Psoas muscle (tissue), 8 donors: Measurements from ENCODE around the gene INSM1. TPM values are rescaled to one million over a fixed set of nuclear protein-coding genes. Genes with fewer than 3 reads are reported as not detected.

Experiments used
- ATAC-seq, 4 donors: fragments of 200-7000 bp; cut with Tn5 transposase; one replicate each; pipeline ENCODE4 v1.9.1; 2020; ENCODE audit warnings: moderate library complexity in 3 of 4, mild to moderate bottlenecking in 2 of 4
- DNase-seq, 2 donors: peaks; one replicate each; pipeline ENCODE4 v3.0.0-alpha.2; 2020
- H3K27ac ChIP-seq: fragments of 200-600 bp; one replicate; pipeline ENCODE4 v1.8.0; 2022
- H3K27me3 ChIP-seq, 3 donors: fragments of 200-600 bp in 1 of 3; one replicate each; pipeline versions ENCODE4 v1.6.1 to v1.8.0; 2013 to 2022; ENCODE audit warnings: low read length in 2 of 3, mild to moderate bottlenecking in 2 of 3, moderate library complexity in 1 of 3; ENCODE audit not compliant: insufficient read depth in 3 of 3
- H3K36me3 ChIP-seq, 2 donors: fragments of 200-600 bp in 1 of 2; one replicate each; pipeline versions ENCODE4 v1.6.1 to v1.8.0; 2013 to 2022; ENCODE audit warnings: low read depth in 1 of 2, mild to moderate bottlenecking in 1 of 2, moderate library complexity in 1 of 2; ENCODE audit not compliant: insufficient read depth in 1 of 2
- H3K4me1 ChIP-seq: fragments of 200-600 bp; one replicate; pipeline ENCODE4 v1.8.0; 2022
- H3K4me3 ChIP-seq: fragments of 200-600 bp; one replicate; pipeline ENCODE4 v1.8.0; 2022; ENCODE audit warnings: mild to moderate bottlenecking
- H3K9me3 ChIP-seq: fragments of 200-600 bp; one replicate; pipeline ENCODE4 v1.8.0; 2022
- whole genome bisulfite sequencing, 3 donors: extraction: QIAGEN DNeasy Blood & Tissue Kit; methylation state at CpG; one replicate each; pipeline versions ENCODE4 v1.1.6 to v1.1.7; 2013; 5-methylcytosine and 5-hydroxymethylcytosine counted together
- intact Hi-C, 2 donors: fragments of 100-400 bp; cut with DNase I; formaldehyde crosslinking; loops; one replicate each; pipeline versions ENCODE4 v1.11.0 to v1.14.2; 2022
- polyA plus RNA-seq, 3 donors: library from polyadenylated mRNA; stranded (reverse); fragments of 200-250 nt; gene quantifications; one replicate each; pipeline ENCODE4 v1.2.3, GENCODE V29; 2013
- total RNA-seq, 4 donors: library from RNA; stranded (reverse); fragmentation: NEBNext Ultra II Directional in 2 of 4; extraction: Animal tissue kit (Norgen Biotek cat#: 25700) in 2 of 4; gene quantifications; one replicate each; pipeline versions ENCODE4 v1.2.1 to v1.2.4, GENCODE V29; 2021 to 2023
- TF ChIP-seq, protein P1 (sequence below): fragments of 200-600 bp; IDR thresholded peaks from one replicate; pipeline ENCODE4 v1.8.0; 2022; ENCODE audit warnings: antibody characterized with exemption
- donor health status: healthy with polysubstance abuse.
- donor health status: DM: no; HTN: no; CAD: no; lungs with moderate emphysema.
- donor health status: Bipolar disorder and iron deficiency.
- donor health status: healthy.
- donor health status: DM: yes; HTN: yes; CAD: no.
- donor health status: DM: no; HTN: no; CAD: no.
- donor health status: DM: no; HTN: no; CAD: no.
- donor health status: DM: yes; HTN: yes; CAD: no.

Gene INSM1
- total and polyA plus RNA-seq, 7 donors, result 0.08 TPM; not detected in 6

DNA sequence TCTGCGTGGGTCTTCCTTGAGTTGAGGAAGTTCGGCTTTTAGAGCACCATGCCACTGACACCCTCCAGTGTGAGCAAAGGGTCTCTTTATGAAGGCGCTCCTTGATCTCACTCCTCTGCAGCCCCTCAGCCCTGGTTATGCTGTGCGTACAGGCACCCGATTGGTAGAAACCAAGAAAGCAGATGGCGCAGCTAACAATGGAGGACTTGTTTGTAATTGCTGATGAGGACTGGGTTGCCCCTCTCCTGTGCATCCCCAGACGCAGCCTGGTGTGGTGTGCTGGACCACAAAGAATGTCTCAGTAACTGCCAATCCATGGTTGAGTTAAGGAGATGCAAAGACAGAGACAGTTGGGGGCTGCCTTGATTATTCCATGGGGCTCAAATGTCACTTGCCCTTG is 30.2 kb downstream of the INSM1 start:
- no peaks in the 10 kb centered on the region for H3K27me3 ChIP-seq
- no peaks in the 10 kb centered on the region for H3K9me3 ChIP-seq
- H3K4me1 ChIP-seq, result no peaks in the 10 kb centered on the region
- 97 to 99% (median 98%) methylated on average over 7 of the region's 7 CpGs for WGBS, 3 donors
- DNase-seq (no peak), ATAC-seq (no peak)
- TF ChIP-seq, protein P1, sequence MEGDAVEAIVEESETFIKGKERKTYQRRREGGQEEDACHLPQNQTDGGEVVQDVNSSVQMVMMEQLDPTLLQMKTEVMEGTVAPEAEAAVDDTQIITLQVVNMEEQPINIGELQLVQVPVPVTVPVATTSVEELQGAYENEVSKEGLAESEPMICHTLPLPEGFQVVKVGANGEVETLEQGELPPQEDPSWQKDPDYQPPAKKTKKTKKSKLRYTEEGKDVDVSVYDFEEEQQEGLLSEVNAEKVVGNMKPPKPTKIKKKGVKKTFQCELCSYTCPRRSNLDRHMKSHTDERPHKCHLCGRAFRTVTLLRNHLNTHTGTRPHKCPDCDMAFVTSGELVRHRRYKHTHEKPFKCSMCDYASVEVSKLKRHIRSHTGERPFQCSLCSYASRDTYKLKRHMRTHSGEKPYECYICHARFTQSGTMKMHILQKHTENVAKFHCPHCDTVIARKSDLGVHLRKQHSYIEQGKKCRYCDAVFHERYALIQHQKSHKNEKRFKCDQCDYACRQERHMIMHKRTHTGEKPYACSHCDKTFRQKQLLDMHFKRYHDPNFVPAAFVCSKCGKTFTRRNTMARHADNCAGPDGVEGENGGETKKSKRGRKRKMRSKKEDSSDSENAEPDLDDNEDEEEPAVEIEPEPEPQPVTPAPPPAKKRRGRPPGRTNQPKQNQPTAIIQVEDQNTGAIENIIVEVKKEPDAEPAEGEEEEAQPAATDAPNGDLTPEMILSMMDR, result no peak
- peaks cover 2 to 61% of the 10 kb centered on the region in 2 donors for H3K36me3 ChIP-seq
- intact Hi-C loops, result no loop called here
- no peak overlapping the region for H3K4me3 ChIP-seq
- H3K27ac ChIP-seq, result no peak overlapping the region

DNA sequence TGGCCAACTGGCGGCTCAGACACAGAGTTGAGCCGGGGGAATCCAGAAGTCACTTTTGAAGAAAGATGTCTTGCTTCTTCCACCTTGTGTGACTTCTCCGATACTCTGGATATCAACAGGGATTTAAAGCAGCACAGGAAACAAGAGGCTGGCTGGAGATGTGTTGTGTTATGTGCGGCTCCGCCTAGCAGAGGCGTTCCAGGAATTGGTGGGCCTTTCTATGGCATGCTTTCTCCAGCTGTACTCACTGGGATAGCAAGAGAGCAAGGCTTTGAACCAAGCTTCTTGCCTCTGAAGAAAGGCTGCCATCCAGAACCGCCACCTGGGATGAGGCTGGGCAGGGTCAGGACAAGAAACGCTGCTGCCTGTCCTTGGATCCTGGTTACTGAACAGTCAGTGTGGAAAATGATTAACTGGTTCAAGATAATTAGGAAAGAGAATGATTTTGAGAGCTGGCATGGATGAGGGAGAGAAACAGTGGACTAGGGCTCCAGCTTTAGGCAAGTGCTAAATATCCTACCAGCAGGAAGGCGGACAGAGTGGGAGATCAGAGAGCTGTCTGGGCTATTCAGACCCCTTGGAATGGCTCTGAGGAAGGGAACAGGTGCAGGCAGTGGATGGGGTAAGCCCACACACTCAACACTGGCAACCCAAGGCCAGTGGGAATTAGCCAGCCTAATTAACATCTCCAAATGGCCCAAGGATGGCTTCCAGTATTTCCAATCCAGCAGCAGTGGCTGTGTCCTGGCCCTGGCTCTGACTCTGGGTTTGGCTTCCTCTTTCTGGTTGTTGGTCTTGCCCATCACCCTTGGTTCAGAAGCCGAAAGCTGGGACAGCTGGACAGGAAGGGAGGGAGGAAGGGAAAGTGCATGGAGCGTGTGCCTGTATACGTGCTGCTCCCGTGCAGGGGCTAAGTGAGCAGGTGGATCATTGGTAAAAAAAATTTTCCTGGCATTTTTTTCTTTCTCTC is 31.9 kb downstream of the INSM1 start:
- no peak overlapping the region for H3K27ac ChIP-seq
- ATAC-seq, result no peak
- H3K27me3 ChIP-seq, result no peaks in the 10 kb centered on the region
- no peaks in the 10 kb centered on the region for H3K9me3 ChIP-seq
- WGBS, 3 donors, result 65 to 86% (median 72%) methylated on average over 13 of the region's 13 CpGs
- no peaks in the 10 kb centered on the region for H3K4me1 ChIP-seq
- H3K36me3 ChIP-seq, result peaks cover 0 to 58% of the 10 kb centered on the region in 2 donors
- DNase-seq, result no peak
- intact Hi-C loops, result no loop called here
- TF ChIP-seq, protein P1, result no peak
- no peak overlapping the region for H3K4me3 ChIP-seq

DNA sequence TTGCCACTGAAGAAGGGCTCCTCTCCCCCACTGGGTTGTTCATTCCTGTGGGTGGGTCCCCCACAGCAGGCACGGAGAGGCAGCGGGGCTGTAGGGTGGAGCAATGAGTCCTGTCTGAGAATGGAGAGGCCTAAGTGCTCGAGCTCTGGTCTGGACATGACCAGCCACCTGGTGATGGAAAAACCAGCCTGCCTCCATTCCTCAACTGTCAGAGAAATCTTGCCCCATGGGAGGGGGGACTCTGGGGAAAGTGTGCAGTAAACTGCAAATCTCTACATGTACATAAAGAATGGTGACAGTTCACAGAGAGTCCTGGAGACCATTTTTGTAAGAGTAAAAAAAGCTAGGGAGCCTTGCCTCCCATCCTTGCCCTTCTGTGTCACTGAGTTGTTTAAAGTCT is 34.1 kb downstream of the INSM1 start:
- H3K27ac ChIP-seq, result no peak overlapping the region
- H3K9me3 ChIP-seq, result no peaks in the 10 kb centered on the region
- H3K27me3 ChIP-seq, result no peaks in the 10 kb centered on the region
- no peak for ATAC-seq
- H3K4me1 ChIP-seq, result no peaks in the 10 kb centered on the region
- 93 to 98% (median 94%) methylated on average over 3 of the region's 3 CpGs for WGBS, 3 donors
- H3K36me3 ChIP-seq, result peaks cover 0 to 40% of the 10 kb centered on the region in 2 donors
- no peak for DNase-seq
- no peak overlapping the region for H3K4me3 ChIP-seq
- TF ChIP-seq, protein P1, result no peak
- intact Hi-C loops, result no loop called here

DNA sequence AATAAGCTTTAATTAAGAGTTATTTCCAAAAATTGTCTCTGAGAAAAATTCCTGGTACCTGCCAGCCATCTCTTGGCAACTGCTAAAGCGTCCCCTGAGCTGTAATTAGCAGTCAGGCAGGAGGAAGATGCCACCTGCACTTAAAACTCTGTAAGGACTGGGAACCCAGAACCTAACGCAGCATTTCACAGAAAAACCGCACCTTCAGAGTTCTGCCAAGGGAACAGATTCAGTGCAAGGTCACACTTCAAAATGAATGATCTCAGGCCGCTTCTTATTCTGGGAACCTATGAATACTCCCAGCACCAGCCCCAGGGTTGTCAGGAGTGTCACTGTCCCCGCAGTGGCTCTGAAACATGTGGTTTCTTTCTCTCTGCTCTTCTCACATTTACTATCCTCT is 36.7 kb downstream of the INSM1 start:
- Histone ChIP-seq H3K27me3 (no peaks in the 10 kb centered on the region), H3K27ac (no peak overlapping the region), H3K4me1 (no peaks in the 10 kb centered on the region), H3K9me3 (no peaks in the 10 kb centered on the region), H3K36me3 (peaks cover 0 to 32% of the 10 kb centered on the region in 2 donors), H3K4me3 (no peak overlapping the region)
- WGBS, 3 donors, result 86 to 94% (median 89%) methylated on average over 5 of the region's 5 CpGs
- TF ChIP-seq, protein P1, result no peak
- intact Hi-C loops, result no loop called here
- DNase-seq (no peak), ATAC-seq (no peak)
